Endothelial cell (in vitro differentiated cells): ENCODE measurements around the gene PERM1. TPM values are rescaled to one million over a fixed set of nuclear protein-coding genes. Genes with fewer than 3 reads are reported as not detected.

Experiments used
- DNase-seq: peaks from one replicate; pipeline ENCODE4 v3.0.0; 2021; ENCODE audit warnings: low spot score
- H3K27ac Mint-ChIP-seq: one replicate; pipeline ENCODE4 v1.8.0; 2021; ENCODE audit warnings: mixed read lengths, inconsistent platforms; ENCODE audit not compliant: unreplicated experiment
- H3K27me3 Mint-ChIP-seq: one replicate; pipeline ENCODE4 v1.8.0; 2021; ENCODE audit warnings: mild to moderate bottlenecking, moderate library complexity, mixed read lengths, inconsistent platforms; ENCODE audit not compliant: unreplicated experiment
- H3K36me3 Mint-ChIP-seq: one replicate; pipeline ENCODE4 v1.8.0; 2021; ENCODE audit warnings: mild to moderate bottlenecking, low read depth, mixed read lengths, inconsistent platforms; ENCODE audit not compliant: unreplicated experiment
- H3K4me1 Mint-ChIP-seq: one replicate; pipeline ENCODE4 v1.8.0; 2021; ENCODE audit warnings: mild to moderate bottlenecking, mixed read lengths, inconsistent platforms; ENCODE audit not compliant: unreplicated experiment
- H3K4me3 Mint-ChIP-seq: one replicate; pipeline ENCODE4 v1.8.0; 2021; ENCODE audit warnings: mild to moderate bottlenecking, mixed read lengths, inconsistent platforms; ENCODE audit not compliant: unreplicated experiment
- H3K9me3 Mint-ChIP-seq: one replicate; pipeline ENCODE4 v1.8.0; 2021; ENCODE audit warnings: mixed read lengths, inconsistent platforms; ENCODE audit not compliant: unreplicated experiment
- CTCF ChIP-seq: fragments of 200-600 bp; sonication (generic); IDR thresholded peaks from one replicate; pipeline ENCODE4 v1.5.0; 2021; ENCODE audit warnings: antibody characterized with exemption; ENCODE audit not compliant: unreplicated experiment
- total RNA-seq: library from RNA; stranded (reverse); fragmentation: NEBNext Ultra II Directional; extraction: Animal tissue kit (Norgen Biotek cat#: 25700); gene quantifications from one replicate; pipeline ENCODE4 v1.2.1, GENCODE V29; 2021; ENCODE audit not compliant: unreplicated experiment

Gene PERM1
- total RNA-seq, 1 donor from 2014 or later: not detected

GRCh38 chr1:939511-940106 is 42.3 kb downstream of the PERM1 start:
- no peaks in the 10 kb centered on the region for H3K4me1 Mint-ChIP-seq
- no peak for DNase-seq
- H3K9me3 Mint-ChIP-seq: no peaks in the 10 kb centered on the region
- no peaks in the 10 kb centered on the region for H3K36me3 Mint-ChIP-seq
- H3K27me3 Mint-ChIP-seq: peaks cover 9% of the 10 kb centered on the region
- no peak overlapping the region for H3K4me3 Mint-ChIP-seq
- TF ChIP-seq CTCF: no peak
- no peak overlapping the region for H3K27ac Mint-ChIP-seq

GRCh38 chr1:938711-939489 is 43.0 kb downstream of the PERM1 start:
- Mint-ChIP-seq H3K4me1 (no peaks in the 10 kb centered on the region), H3K27ac (no peak overlapping the region), H3K4me3 (no peak overlapping the region), H3K9me3 (no peaks in the 10 kb centered on the region), H3K27me3 (peaks cover 9% of the 10 kb centered on the region), H3K36me3 (no peaks in the 10 kb centered on the region)
- DNase-seq: no peak
- no peak for TF ChIP-seq CTCF

- no peaks in the 10 kb centered on the region for H3K9me3 Mint-ChIP-seq
- TF ChIP-seq CTCF: no peak
- no peaks in the 10 kb centered on the region for H3K4me1 Mint-ChIP-seq
- peaks cover 9% of the 10 kb centered on the region for H3K27me3 Mint-ChIP-seq
- H3K36me3 Mint-ChIP-seq: no peaks in the 10 kb centered on the region
- DNase-seq: peak; percentile 58
- no peak overlapping the region for H3K4me3 Mint-ChIP-seq
- no peak overlapping the region for H3K27ac Mint-ChIP-seq
These were observed 43.7 kb downstream of the PERM1 start for GRCh38 chr1:938088-938683.

GRCh38 chr1:937521-937920 is 44.4 kb downstream of the PERM1 start:
- no peak for DNase-seq
- Mint-ChIP-seq H3K9me3 (no peaks in the 10 kb centered on the region), H3K27me3 (peaks cover 9% of the 10 kb centered on the region), H3K27ac (no peak overlapping the region), H3K4me1 (no peaks in the 10 kb centered on the region), H3K4me3 (no peak overlapping the region), H3K36me3 (no peaks in the 10 kb centered on the region)
- TF ChIP-seq CTCF: no peak
